Measurements from ENCODE around the gene BSX. TPM values are rescaled to one million over a fixed set of nuclear protein-coding genes. Genes with fewer than 3 reads are reported as not detected.

The BSX gene
- total RNA-seq (ENCODE audit: low replicate concordance) = not detected in 2 replicates

DNA sequence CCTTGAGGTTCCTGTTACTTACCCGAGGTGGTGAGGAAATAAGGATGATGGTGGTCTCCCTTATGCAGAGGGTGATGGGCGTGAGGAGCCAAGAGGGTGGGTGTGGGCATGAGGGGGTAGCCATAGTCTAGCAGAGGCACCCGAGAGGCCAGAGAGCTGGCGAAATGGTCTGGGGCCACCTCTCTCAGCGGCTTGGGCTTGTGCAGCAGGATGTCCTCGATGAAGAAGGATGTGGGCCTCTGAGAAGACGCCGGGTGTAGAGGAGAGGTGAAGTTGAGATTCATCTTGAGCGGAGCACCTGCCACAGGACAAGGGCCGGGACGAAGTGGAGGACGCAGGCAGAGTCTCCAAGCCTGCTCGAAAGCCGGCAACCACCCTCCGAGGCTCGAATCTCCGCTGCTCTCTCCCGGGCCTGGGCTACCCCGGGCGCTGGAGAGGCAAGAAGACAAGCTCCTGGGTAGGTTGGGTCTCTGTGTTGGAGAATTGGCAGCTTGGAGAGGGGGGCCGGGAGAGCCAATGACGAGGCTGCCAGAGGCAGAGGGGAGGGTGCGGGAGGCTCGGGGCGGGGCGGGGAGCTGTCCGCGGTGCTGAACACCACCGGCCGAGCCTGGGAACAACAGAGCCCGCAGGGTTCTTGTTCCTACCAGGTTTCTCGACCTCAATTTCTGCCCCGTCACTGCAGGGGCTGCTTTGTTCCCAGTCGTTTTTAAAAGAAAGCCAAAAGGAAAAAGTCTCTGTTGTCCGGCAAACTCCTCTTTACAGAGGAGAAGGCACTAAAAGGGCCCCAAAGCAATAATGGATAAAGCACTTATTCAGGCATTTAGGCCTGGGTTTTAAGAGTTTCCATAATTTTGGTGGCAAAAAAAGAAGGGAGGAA is at the start of gene BSX:
Gene BSX (minus strand): TSS at position 447 of the 877 bp plus-strand sequence. CDS start 163 bp downstream, at position 284.
- TF ChIP-seq CTCF (IDR thresholded peaks at IDR 0.05; ENCODE audit: insufficient read depth, low read length) = no peak
- no peak within 1 kb of the TSS for H3K4me3 ChIP-seq (ENCODE audit: low read depth, low read length)
- DNase-seq (ENCODE audit: low read depth) = peak; percentile 26

DNA sequence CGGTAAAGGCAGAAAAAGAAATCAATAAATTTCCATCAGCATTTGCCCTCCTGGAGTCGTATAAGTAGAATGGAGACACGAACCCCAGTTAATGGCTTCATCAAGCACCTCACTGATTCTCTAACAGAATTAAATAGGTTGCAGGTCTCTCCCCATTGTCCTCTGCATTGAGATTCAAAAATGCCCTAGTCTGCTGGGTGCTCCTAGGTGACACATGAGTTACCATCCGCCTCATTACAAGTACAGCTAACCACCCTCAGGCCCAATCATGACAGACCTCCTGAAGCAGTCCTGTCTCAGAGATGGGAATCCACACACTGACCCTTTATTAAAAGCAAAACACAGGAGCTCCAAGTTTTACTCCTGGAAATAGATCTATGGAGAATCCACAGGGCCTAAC is 48.9 kb upstream of the BSX start:
- no peak for TF ChIP-seq CTCF (IDR thresholded peaks at IDR 0.05; ENCODE audit: insufficient read depth, low read length)
- DNase-seq (ENCODE audit: low read depth) = no peak
- H3K4me3 ChIP-seq (ENCODE audit: low read depth, low read length) = no peak overlapping the region

DNA sequence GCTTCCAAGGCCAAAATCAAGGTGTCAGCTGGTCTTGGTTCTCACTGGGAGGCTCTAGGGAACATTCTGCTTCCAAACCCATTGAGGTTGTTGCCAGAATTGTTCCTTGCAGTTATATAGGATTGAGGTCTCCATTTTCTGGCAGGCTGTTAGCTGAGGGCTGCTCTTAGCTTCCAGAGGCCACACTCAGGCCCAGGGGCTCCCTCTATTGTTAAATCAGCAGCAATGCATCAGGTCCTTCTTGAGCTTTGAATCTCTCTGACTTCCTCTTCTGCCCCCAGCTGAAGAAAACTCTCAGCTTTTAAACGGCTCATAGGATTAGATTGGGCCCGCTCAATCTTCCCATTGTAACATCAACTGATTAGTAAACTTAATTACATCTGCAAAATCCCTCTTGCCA is 39.3 kb upstream of the BSX start:
- no peak overlapping the region for H3K4me3 ChIP-seq (ENCODE audit: low read depth, low read length)
- peak; percentile 77 for TF ChIP-seq CTCF (IDR thresholded peaks at IDR 0.05; ENCODE audit: insufficient read depth, low read length)
- peak; percentile 51 for DNase-seq (ENCODE audit: low read depth)

DNA sequence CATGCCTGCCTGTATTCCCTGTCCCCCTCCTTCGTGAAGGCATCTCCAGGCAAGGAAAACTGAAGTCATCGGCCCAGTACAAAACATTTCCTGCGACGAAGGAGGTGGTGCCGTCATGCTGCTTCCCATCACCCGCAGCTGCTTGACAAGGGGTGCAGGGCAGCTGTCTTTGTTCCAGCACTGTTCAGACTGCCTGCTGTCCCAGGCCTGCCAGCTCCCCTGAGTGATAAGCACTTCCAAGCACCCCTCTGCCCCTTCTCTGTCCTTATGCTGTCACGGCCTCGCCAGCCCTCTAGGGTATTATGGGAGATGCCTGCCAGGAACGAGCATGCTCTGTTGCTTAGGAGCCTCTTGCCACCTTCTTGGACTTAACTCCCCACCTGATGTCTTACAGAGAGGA is 37.1 kb upstream of the BSX start:
- DNase-seq (ENCODE audit: low read depth) = no peak
- no peak overlapping the region for H3K4me3 ChIP-seq (ENCODE audit: low read depth, low read length)
- no peak for TF ChIP-seq CTCF (IDR thresholded peaks at IDR 0.05; ENCODE audit: insufficient read depth, low read length)

- TF ChIP-seq CTCF (IDR thresholded peaks at IDR 0.05; ENCODE audit: insufficient read depth, low read length) = no peak
- no peak for DNase-seq (ENCODE audit: low read depth)
- no peak overlapping the region for H3K4me3 ChIP-seq (ENCODE audit: low read depth, low read length)
These were observed 29.9 kb upstream of the BSX start for GRCh38 chr11:123011510-123011909.

- no peak for DNase-seq (ENCODE audit: low read depth)
- H3K4me3 ChIP-seq (ENCODE audit: low read depth, low read length) = no peak overlapping the region
- TF ChIP-seq CTCF (IDR thresholded peaks at IDR 0.05; ENCODE audit: insufficient read depth, low read length) = no peak
These were observed 25.4 kb upstream of the BSX start for GRCh38 chr11:123006860-123007542.

Data from fibroblast of the aortic adventitia (primary cell).